LNCAP (cell line): ENCODE measurements around the gene SNX32.

Experiments used
- TF ChIP-seq, protein P1 (sequence below): fragments of 450-650 bp; IDR thresholded peaks from 2 replicates; pipeline ENCODE4 v1.5.1; 2017; ENCODE audit warnings: mild to moderate bottlenecking

Gene SNX32

DNA sequence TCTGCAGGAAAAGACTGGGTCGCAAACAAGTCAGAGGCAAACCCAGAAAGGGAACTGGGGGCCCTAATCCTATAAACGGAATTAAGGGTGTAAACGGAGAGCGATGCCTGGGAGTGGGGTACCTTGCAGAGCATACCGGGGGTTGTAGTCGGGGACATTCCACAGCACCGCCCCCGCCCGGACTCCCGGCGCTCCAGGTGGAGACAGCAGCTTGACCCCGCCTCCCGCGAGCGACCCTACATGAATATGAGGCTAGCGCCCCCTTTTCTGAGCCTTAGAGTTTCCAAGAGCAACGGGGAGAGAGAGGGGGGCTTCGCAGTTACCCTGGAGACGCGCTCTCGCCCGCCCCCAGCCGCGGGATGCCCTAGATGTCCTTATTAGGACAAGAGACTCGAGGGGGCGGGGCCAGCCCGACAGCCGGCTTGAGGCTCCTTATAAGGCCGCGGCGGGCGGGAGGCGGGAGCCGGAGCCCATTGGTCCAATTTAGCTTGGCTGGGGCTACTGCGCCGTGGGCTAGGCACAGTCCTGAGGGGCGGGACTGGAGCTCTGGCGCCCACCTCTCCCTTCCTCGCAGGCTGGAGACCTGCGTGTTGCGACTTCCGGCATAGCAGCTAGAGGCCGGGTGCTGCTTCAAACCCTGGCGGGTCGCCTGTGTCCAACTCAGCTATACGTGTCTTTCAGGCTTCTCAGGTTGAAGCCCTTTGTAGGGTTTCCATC lies 25.5 kb downstream of the SNX32 start:
- TF ChIP-seq, protein P1, sequence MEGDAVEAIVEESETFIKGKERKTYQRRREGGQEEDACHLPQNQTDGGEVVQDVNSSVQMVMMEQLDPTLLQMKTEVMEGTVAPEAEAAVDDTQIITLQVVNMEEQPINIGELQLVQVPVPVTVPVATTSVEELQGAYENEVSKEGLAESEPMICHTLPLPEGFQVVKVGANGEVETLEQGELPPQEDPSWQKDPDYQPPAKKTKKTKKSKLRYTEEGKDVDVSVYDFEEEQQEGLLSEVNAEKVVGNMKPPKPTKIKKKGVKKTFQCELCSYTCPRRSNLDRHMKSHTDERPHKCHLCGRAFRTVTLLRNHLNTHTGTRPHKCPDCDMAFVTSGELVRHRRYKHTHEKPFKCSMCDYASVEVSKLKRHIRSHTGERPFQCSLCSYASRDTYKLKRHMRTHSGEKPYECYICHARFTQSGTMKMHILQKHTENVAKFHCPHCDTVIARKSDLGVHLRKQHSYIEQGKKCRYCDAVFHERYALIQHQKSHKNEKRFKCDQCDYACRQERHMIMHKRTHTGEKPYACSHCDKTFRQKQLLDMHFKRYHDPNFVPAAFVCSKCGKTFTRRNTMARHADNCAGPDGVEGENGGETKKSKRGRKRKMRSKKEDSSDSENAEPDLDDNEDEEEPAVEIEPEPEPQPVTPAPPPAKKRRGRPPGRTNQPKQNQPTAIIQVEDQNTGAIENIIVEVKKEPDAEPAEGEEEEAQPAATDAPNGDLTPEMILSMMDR = no peak

- TF ChIP-seq, protein P1 = no peak
Observed at GRCh38 chr11:65859812-65860277, 26.1 kb downstream of the SNX32 start.

DNA sequence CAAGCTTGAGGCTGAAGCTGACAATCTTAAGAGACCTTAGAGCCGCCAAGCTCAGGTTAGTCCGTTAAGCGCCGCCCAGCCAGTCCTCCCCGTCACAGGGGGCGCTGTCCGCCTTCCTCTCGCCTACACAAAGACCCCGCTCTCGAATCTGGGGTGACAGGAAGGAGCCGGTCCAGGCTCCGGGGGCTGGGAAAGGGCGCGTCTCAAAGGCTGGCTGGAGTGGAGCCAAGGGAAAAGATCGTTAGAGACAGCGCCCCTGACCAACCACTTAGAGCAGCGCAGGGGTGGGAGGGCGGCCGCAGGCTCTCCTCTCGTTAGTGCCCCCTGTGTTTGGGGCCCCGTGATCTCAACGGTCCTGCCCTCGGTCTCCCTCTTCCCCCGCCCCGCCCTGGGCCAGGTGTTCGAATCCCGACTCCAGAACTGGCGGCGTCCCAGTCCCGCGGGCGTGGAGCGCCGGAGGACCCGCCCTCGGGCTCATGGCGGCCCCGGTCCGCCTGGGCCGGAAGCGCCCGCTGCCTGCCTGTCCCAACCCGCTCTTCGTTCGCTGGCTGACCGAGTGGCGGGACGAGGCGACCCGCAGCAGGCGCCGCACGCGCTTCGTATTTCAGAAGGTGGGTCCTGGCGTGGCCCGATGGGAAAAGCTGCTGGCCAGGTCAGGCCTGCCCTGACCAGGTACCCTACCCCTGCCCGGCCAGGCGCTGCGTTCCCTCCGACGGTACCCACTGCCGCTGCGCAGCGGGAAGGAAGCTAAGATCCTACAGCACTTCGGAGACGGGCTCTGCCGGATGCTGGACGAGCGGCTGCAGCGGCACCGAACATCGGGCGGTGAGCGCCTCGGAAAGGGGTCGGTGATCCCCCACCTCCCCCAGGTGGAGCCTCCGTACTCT lies 26.8 kb downstream of the SNX32 start, which contains the start of gene MUS81:
Gene MUS81, plus strand, starts transcription at position 156 of the 887 bp plus-strand sequence. Its CDS starts 321 bp downstream, at position 477.
- TF ChIP-seq, protein P1 = peak; percentile 78

- TF ChIP-seq, protein P1 = no peak
Observed at GRCh38 chr11:65861165-65861505, 27.4 kb downstream of the SNX32 start.

DNA sequence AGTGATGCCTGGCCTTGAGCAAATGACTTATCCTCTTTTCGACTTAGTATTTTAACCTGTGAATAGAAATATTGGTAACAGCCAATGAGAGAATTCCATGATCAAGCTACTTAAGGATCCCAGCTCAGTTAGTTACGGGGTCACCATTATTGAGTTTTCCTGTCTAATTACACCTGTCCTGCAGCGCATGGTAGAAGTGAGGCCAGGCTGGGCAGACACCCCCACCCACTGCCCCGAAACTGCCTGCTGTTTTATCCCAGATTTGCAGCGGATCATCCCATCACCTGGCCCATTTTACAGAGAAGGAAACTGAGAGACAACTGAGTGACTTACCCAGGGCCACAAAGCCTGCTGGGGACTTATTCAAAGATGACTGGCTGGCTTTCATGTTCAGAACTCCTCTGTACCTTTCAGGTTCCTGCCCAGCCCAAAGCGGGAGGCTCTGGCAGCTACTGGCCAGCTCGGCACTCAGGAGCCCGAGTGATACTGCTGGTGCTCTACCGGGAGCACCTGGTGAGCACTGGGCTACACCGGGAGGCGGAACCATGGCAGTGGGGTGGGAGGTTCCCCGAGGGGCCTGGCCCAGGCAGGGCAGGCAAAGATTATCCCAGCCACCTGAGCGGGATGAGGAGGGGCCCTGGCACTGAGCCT lies 27.9 kb downstream of the SNX32 start:
- TF ChIP-seq, protein P1 = no peak

DNA sequence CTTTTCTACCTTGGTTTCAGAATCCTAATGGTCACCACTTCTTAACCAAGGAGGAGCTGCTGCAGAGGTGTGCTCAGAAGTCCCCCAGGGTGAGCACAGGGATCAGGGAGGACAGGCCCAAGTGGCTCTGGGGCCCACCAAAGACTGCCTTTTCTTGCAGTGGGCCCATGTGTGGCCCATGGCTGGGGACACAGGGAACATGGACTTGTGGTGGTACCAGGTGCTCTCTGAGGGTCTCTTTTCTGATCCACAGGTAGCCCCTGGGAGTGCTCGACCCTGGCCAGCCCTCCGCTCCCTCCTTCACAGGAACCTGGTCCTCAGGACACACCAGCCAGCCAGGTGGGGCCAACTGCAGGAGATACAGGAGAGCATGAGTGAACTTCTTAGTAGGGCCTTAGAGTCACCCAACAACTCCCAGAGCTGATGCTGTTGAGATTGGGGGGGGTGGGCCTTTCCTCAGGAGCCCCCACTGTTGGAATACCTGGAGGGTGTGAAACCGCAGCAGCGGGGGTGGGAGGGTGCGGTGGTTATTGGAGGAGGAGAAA lies 28.5 kb downstream of the SNX32 start:
- TF ChIP-seq, protein P1 = no peak
